HCT116 (cell line): Measurements from ENCODE around the gene CATSPERE. TPM values are rescaled to one million over a fixed set of nuclear protein-coding genes. Genes with fewer than 3 reads are reported as not detected.

Experiments
- ATAC-seq: fragments of 200-7000 bp; cut with Tn5 transposase; 2 replicates; pipeline ENCODE4 v1.9.1; 2020; ENCODE audit warnings: mild to moderate bottlenecking, moderate library complexity
- BruUV-seq: library from RNA; stranded (reverse); fragments of 400-500 nt; replicated peaks from 2 replicates; lab custom pipeline; 2021; lab: Mats Ljungman, UMichigan
- CTCF ChIA-PET: fragments of 300-600 bp; sonication (Branson Sonifier 250); formaldehyde crosslinking; loops from one replicate; lab custom pipeline; 2021; ENCODE audit warnings: antibody characterized with exemption; lab: Charles Lee
- POLR2A ChIA-PET: fragments of 300-600, 350-600 bp; sonication (Branson Sonifier 250); formaldehyde crosslinking; loops from one replicate; lab custom pipeline; 2021; ENCODE audit warnings: antibody characterized with exemption; lab: Charles Lee
- RAD21 ChIA-PET, 2 experiments: fragments of 300-600 bp; sonication (Branson Sonifier 250); formaldehyde crosslinking; loops; one replicate each; lab custom pipeline; 2023; ENCODE audit warnings: low total read pairs in 2 of 2; ENCODE audit not compliant: uncharacterized antibody in 2 of 2, unreplicated experiment in 2 of 2, low non-redundant PET in 1 of 2; lab: Charles Lee
- DNase-seq: peaks from one replicate; pipeline ENCODE4 v3.0.0-alpha.2; 2010; ENCODE audit warnings: low read depth, low spot score
- H2AFZ ChIP-seq: fragments of 200-600 bp; shearing (Covaris generic), sonication (generic); 2 replicates; pipeline ENCODE4 v1.6.1; 2017; ENCODE audit warnings: low read depth, mixed run types, mixed read lengths, antibody characterized with exemption, low read length; ENCODE audit not compliant: poor library complexity, severe bottlenecking
- H3K27ac ChIP-seq: 2 replicates; pipeline ENCODE4 v1.5.1; 2012; ENCODE audit warnings: low read depth, low read length
- H3K27me3 ChIP-seq: fragments of 200-600 bp; sonication (generic); 2 replicates; pipeline ENCODE4 v1.6.1; 2016; ENCODE audit warnings: mixed run types, low read length, mixed read lengths; ENCODE audit not compliant: insufficient read depth
- H3K36me3 ChIP-seq, 2 experiments: fragments of 200-500 bp in 1 of 2; fragments of 200-600 bp in 1 of 2; sonication (Bioruptor generic) in 1 of 2; sonication (generic) in 1 of 2; 2 replicates each; pipeline versions ENCODE4 v1.5.1 to v1.6.1; 2014 to 2016; ENCODE audit warnings: low read length in 2 of 2, inconsistent platforms in 1 of 2, mixed read lengths in 1 of 2, mixed run types in 1 of 2; ENCODE audit not compliant: insufficient read depth in 2 of 2, control insufficient read depth in 1 of 2
- H3K4me1 ChIP-seq, 2 experiments: fragments of 200-600 bp in 1 of 2; sonication (generic) in 1 of 2; 2 replicates each; pipeline versions ENCODE4 v1.5.1 to v1.6.1; 2012 to 2017; ENCODE audit warnings: low read length in 2 of 2, inconsistent platforms in 1 of 2, mild to moderate bottlenecking in 1 of 2, mixed read lengths in 1 of 2, mixed run types in 1 of 2, moderate library complexity in 1 of 2; ENCODE audit not compliant: insufficient read depth in 2 of 2, control insufficient read depth in 1 of 2
- H3K4me2 ChIP-seq: fragments of 200-600 bp; sonication (generic); 2 replicates; pipeline ENCODE4 v1.6.1; 2017; ENCODE audit warnings: mixed run types, low read length, mixed read lengths
- H3K4me3 ChIP-seq, 2 experiments: fragments of 200-600 bp in 1 of 2; sonication (generic) in 1 of 2; replicated peaks in 1 of 2; 2 replicates each; pipeline ENCODE4 v1.5.1; 2011 to 2016; ENCODE audit warnings: low read length in 2 of 2, control low read depth in 1 of 2, low read depth in 1 of 2, mild to moderate bottlenecking in 1 of 2, mixed read lengths in 1 of 2, mixed run types in 1 of 2
- H3K79me2 ChIP-seq: fragments of 200-600 bp; sonication (generic); 2 replicates; pipeline ENCODE4 v1.6.1; 2017; ENCODE audit warnings: mild to moderate bottlenecking, mixed run types, low read length, moderate library complexity, mixed read lengths; ENCODE audit not compliant: insufficient read depth
- H3K9ac ChIP-seq: fragments of 200-600 bp; sonication (generic); 2 replicates; pipeline ENCODE4 v1.6.1; 2016; ENCODE audit warnings: low read length, mixed read lengths
- H3K9me2 ChIP-seq: fragments of 200-600 bp; sonication (generic), shearing (Covaris generic); 2 replicates; pipeline ENCODE4 v1.6.1; 2017; ENCODE audit warnings: mixed run types, mild to moderate bottlenecking, moderate library complexity; ENCODE audit not compliant: insufficient read depth
- H3K9me3 ChIP-seq, 2 experiments: fragments of 200-500 bp in 1 of 2; fragments of 200-600 bp in 1 of 2; sonication (Bioruptor generic) in 1 of 2; sonication (generic) in 1 of 2; 2 replicates each; pipeline ENCODE4 v1.6.1; 2014 to 2017; ENCODE audit warnings: low read length in 2 of 2, mixed read lengths in 2 of 2, inconsistent platforms in 1 of 2, low read depth in 1 of 2, mild to moderate bottlenecking in 1 of 2, mixed run types in 1 of 2, moderate library complexity in 1 of 2; ENCODE audit not compliant: control insufficient read depth in 1 of 2, insufficient read depth in 1 of 2
- H4K20me1 ChIP-seq: fragments of 200-600 bp; sonication (generic), shearing (Covaris generic); 2 replicates; pipeline ENCODE4 v1.6.1; 2017; ENCODE audit warnings: mixed run types, mild to moderate bottlenecking, moderate library complexity; ENCODE audit not compliant: insufficient read depth
- EGR1 ChIP-seq: IDR thresholded peaks from 2 replicates; pipeline ENCODE4 v1.6.1; 2012; ENCODE audit warnings: low read depth
- ELF1 ChIP-seq: IDR thresholded peaks from 2 replicates; pipeline ENCODE4 v1.6.1; 2012; ENCODE audit warnings: low read depth, borderline replicate concordance
- FOSL1 ChIP-seq: IDR thresholded peaks from 2 replicates; pipeline ENCODE4 v1.6.1; 2012; ENCODE audit warnings: low read depth
- SRF ChIP-seq: IDR thresholded peaks from 2 replicates; pipeline ENCODE4 v1.6.1; 2012; ENCODE audit warnings: low read depth
- ZNF274 ChIP-seq: fragments of 200-500 bp; sonication (Bioruptor generic); IDR thresholded peaks from 2 replicates; pipeline ENCODE4 v1.6.1; 2014; ENCODE audit warnings: mild to moderate bottlenecking, low read depth, low read length, inconsistent platforms
- intact Hi-C: fragments of 100-400 bp; cut with micrococcal nuclease; formaldehyde crosslinking; loops from 2 replicates; pipeline ENCODE4 v1.10.0; 2022
- total RNA-seq: library from RNA; stranded (reverse); gene quantifications from one replicate; pipeline ENCODE4 v1.2.1, GENCODE V29; 2021; ENCODE audit not compliant: unreplicated experiment
- TF ChIP-seq, protein P1 (sequence below): IDR thresholded peaks from 2 replicates; pipeline ENCODE4 v1.6.1; 2012; ENCODE audit warnings: low read depth
- TF ChIP-seq, protein P2 (sequence below), 3 experiments: fragments of 200-600 bp in 1 of 3; sonication (generic) in 1 of 3; IDR thresholded peaks in 2 of 3; conservative IDR thresholded peaks in 1 of 3; 2 replicates each; pipeline ENCODE4 v1.5.1; 2012 to 2017; ENCODE audit warnings: low read depth in 2 of 3, low read length in 2 of 3, antibody characterized with exemption in 1 of 3, borderline replicate concordance in 1 of 3, control low read depth in 1 of 3, mild to moderate bottlenecking in 1 of 3, mixed read lengths in 1 of 3, mixed run types in 1 of 3, moderate library complexity in 1 of 3; ENCODE audit not compliant: insufficient read depth in 1 of 3
- TF ChIP-seq, protein P3 (sequence below): IDR thresholded peaks from 2 replicates; pipeline ENCODE4 v1.6.1; 2012

Gene CATSPERE
- total RNA-seq, 1 experiment from 2014 or later = 0.34 TPM

DNA sequence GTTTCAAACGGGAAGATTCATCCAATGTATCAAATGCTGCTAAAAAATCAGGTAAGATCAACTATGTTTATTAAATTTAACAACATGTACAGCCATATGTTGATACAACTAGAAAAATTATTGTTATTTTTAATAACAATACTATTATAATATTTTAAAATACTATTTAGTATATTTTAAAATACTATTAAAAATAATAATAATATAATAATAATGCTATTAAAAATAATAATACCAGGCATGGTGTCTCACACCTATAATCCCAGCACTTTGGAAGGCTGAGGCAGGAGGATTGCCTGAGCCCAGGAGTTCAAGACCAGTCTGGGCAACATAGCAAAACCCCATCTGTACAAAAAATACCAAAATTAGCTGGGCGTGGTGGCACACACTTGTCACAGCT lies 54.6 kb downstream of the CATSPERE start:
- no TSS peak for BruUV-seq
- Histone ChIP-seq H3K36me3 (no peaks in the 10 kb centered on the region), H3K4me2 (no peak overlapping the region), H3K4me3 (no peak overlapping the region), H3K27me3 (no peaks in the 10 kb centered on the region), H3K79me2 (no peaks in the 10 kb centered on the region), H4K20me1 (no peaks in the 10 kb centered on the region), H2AFZ (no peak overlapping the region), H3K27ac (no peak overlapping the region)
- ChIA-PET POLR2A (no interaction called here), CTCF (no interaction called here)
- no peak for ATAC-seq
- intact Hi-C loops = no loop called here
- TF ChIP-seq ZNF274 = no peak
- TF ChIP-seq, protein P1, sequence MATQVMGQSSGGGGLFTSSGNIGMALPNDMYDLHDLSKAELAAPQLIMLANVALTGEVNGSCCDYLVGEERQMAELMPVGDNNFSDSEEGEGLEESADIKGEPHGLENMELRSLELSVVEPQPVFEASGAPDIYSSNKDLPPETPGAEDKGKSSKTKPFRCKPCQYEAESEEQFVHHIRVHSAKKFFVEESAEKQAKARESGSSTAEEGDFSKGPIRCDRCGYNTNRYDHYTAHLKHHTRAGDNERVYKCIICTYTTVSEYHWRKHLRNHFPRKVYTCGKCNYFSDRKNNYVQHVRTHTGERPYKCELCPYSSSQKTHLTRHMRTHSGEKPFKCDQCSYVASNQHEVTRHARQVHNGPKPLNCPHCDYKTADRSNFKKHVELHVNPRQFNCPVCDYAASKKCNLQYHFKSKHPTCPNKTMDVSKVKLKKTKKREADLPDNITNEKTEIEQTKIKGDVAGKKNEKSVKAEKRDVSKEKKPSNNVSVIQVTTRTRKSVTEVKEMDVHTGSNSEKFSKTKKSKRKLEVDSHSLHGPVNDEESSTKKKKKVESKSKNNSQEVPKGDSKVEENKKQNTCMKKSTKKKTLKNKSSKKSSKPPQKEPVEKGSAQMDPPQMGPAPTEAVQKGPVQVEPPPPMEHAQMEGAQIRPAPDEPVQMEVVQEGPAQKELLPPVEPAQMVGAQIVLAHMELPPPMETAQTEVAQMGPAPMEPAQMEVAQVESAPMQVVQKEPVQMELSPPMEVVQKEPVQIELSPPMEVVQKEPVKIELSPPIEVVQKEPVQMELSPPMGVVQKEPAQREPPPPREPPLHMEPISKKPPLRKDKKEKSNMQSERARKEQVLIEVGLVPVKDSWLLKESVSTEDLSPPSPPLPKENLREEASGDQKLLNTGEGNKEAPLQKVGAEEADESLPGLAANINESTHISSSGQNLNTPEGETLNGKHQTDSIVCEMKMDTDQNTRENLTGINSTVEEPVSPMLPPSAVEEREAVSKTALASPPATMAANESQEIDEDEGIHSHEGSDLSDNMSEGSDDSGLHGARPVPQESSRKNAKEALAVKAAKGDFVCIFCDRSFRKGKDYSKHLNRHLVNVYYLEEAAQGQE = no peak
- TF ChIP-seq ELF1 = no peak
- TF ChIP-seq FOSL1 = no peak
- TF ChIP-seq EGR1 = no peak
- TF ChIP-seq, protein P2, sequence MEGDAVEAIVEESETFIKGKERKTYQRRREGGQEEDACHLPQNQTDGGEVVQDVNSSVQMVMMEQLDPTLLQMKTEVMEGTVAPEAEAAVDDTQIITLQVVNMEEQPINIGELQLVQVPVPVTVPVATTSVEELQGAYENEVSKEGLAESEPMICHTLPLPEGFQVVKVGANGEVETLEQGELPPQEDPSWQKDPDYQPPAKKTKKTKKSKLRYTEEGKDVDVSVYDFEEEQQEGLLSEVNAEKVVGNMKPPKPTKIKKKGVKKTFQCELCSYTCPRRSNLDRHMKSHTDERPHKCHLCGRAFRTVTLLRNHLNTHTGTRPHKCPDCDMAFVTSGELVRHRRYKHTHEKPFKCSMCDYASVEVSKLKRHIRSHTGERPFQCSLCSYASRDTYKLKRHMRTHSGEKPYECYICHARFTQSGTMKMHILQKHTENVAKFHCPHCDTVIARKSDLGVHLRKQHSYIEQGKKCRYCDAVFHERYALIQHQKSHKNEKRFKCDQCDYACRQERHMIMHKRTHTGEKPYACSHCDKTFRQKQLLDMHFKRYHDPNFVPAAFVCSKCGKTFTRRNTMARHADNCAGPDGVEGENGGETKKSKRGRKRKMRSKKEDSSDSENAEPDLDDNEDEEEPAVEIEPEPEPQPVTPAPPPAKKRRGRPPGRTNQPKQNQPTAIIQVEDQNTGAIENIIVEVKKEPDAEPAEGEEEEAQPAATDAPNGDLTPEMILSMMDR (IDR thresholded peaks at IDR 0.05 in 2 of 3, conservative IDR thresholded peaks at IDR 0.05 in 1 of 3; ENCODE audit: borderline replicate concordance in 1 of 3, insufficient read depth in 1 of 3, low read depth in 2 of 3, low read length in 2 of 3) = no peak
- TF ChIP-seq, protein P3, sequence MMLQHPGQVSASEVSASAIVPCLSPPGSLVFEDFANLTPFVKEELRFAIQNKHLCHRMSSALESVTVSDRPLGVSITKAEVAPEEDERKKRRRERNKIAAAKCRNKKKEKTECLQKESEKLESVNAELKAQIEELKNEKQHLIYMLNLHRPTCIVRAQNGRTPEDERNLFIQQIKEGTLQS = no peak
- TF ChIP-seq SRF = no peak
- TF ChIP-seq, all 23 proteins: peak for 0
- Histone ChIP-seq H3K9ac (no peak overlapping the region), H3K9me3 (no peaks in the 10 kb centered on the region; a peak in 1 of 4 replicates), H3K4me1 (no peaks in the 10 kb centered on the region), H3K9me2 (no peaks in the 10 kb centered on the region)
- no peak for DNase-seq
- RAD21 ChIA-PET = no interaction called here
